GM08714 (cell line): ENCODE data around the gene SERINC2.
"Not testable (repeated sequence)": the region's sequence is repeated elsewhere in the genome, so short reads cannot be mapped to it uniquely, and the experiment has no call there.

Experiments
- H3K4me3 ChIP-seq: fragments of 200-500 bp; sonication (Bioruptor generic); 2 replicates; pipeline ENCODE4 v1.5.1; 2014; ENCODE audit warnings: mild to moderate bottlenecking, low read length, inconsistent platforms
- ZNF274 ChIP-seq: IDR thresholded peaks from 2 replicates; pipeline ENCODE4 v1.6.1; 2012; ENCODE audit warnings: mild to moderate bottlenecking, low read depth, low read length

Gene SERINC2

GRCh38 chr1:31443673-31444072 lies 30.7 kb downstream of the SERINC2 start:
- H3K4me3 ChIP-seq = no peak overlapping the region
- TF ChIP-seq ZNF274 = no peak

GRCh38 chr1:31444725-31445448 lies 31.9 kb downstream of the SERINC2 start:
- no peak for TF ChIP-seq ZNF274
- no peak overlapping the region for H3K4me3 ChIP-seq

DNA sequence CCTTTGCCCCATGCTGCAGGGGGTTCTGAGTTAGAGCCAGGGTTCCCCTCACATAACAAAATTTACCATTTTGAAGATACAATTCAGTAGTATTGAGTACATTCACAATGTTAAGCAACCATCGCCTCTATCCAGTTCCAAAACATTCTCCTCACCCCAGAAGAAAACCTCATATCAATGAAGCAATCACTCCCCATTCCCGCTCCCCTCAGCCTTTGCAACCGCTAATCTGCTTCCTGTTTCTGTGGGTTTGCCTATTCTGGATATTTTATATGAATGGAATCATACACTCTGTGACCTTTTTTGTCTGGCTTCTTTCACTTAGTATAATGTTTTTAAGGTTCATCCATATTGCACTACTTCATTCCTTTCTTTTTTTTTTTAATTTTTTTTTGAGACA lies 32.9 kb downstream of the SERINC2 start:
- TF ChIP-seq ZNF274 = no peak
- H3K4me3 ChIP-seq = no peak overlapping the region

- no peak overlapping the region for H3K4me3 ChIP-seq
- TF ChIP-seq ZNF274 = no peak
Measured at GRCh38 chr1:31447210-31447609, 34.2 kb downstream of the SERINC2 start.

DNA sequence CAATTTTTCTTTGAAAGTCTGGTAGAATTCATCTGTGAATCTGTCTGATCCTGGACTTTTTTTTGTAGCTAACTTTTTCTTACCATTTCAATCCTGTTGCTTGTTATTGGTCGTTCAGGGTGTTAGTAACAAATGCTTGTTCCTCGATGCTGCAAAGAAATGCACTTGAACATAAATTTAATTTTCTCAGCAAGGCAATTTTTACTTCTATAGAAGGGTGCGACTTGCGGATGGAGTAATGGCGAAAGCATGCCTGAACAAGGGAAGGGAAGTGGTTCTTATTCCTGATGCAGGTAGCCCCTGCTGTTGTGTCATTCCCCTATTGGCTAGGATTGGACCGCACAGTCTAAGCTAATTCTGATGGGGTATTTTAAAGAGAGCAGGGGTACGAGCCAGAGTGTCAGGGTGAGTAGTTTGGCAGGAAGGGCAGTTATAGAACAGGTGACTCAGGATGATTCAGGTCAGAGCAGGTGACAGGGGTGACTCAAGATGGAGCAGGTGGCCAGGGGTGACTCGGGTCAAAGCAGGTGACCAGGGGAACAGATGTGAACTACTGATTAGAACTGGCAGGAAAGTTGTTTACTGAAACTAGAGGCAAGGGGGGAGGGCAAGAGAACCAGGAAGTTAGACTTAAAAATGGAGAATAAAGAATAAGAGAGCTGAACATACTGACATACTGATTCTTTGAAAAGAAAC lies 40.5 kb downstream of the SERINC2 start:
- no peak overlapping the region for H3K4me3 ChIP-seq
- TF ChIP-seq ZNF274 = no peak

GRCh38 chr1:31458287-31458896 lies 45.4 kb downstream of the SERINC2 start:
- no peak for TF ChIP-seq ZNF274
- H3K4me3 ChIP-seq = no peak overlapping the region

DNA sequence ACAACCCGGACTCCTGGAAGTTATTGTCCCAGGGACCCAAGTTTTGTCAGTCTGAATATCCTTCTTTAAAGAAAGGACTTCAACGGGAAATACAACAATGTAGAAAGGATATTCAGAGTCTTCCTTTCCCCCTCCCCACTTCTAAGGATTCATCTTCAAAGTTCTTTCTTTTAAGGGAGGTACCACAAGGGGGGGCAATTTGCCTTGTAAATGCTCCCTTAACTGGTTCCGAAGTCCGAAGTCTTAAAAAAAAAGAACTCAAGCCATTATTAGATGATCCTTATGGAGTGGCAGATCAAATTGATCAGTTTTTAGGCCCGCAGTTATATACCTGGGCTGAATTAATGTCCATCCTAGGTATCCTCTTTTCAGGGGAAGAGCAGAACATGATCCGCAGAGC lies 47.0 kb downstream of the SERINC2 start:
- no peak overlapping the region for H3K4me3 ChIP-seq
- no peak for TF ChIP-seq ZNF274

GRCh38 chr1:31467005-31467674 lies 54.1 kb downstream of the SERINC2 start:
- H3K4me3 ChIP-seq = no peak overlapping the region
- TF ChIP-seq ZNF274 = no peak

GRCh38 chr1:31470794-31471315 lies 57.8 kb downstream of the SERINC2 start:
- no peak for TF ChIP-seq ZNF274
- no peak overlapping the region for H3K4me3 ChIP-seq

DNA sequence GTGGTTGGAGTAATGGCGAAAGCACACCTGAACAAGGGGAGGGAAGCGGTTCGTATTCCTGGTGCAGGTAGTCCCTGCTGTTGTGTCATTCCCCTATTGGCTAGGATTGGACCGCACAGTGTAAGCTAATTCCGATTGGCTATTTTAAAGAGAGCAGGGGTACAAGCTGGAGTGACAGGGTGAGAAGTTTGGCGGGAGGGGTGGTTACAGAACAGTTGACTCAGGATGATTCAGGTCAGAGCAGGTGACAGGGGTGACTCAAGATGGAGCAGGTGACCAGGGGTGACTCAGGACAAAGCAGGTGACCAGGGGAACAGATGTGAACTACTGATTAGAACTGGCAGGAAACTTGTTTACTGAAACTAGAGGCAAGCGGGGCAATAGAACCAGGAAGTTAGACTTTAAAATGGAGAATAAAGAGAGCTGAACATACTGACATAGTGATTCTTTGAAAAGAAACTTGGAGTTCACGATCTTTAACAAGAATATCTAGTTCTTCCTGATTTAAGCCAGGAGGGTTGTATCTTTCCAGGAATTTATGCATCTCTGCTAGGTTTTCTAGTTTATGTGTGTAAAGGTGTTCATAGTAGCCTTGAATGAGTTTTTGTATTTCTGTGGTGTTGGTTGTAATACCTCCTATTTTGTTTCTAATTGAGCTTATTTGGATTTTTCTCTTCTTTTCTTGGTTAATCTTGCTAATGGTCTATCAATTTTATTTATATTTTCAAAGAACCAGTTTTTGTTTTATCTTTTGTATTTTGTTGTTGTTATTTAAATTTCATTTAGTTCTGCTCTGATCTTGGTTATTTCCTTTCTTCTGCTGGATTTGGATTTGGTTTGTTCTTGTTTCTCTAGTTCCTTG lies 58.7 kb downstream of the SERINC2 start:
- H3K4me3 ChIP-seq = not testable (repeated sequence)

GRCh38 chr1:31472314-31472651 lies 59.3 kb downstream of the SERINC2 start:
- not testable (repeated sequence) for H3K4me3 ChIP-seq

- not testable (repeated sequence) for H3K4me3 ChIP-seq
Measured at GRCh38 chr1:31472673-31473072, 59.7 kb downstream of the SERINC2 start.

- H3K4me3 ChIP-seq = not testable (repeated sequence)
Measured at GRCh38 chr1:31473508-31473907, 60.5 kb downstream of the SERINC2 start.

DNA sequence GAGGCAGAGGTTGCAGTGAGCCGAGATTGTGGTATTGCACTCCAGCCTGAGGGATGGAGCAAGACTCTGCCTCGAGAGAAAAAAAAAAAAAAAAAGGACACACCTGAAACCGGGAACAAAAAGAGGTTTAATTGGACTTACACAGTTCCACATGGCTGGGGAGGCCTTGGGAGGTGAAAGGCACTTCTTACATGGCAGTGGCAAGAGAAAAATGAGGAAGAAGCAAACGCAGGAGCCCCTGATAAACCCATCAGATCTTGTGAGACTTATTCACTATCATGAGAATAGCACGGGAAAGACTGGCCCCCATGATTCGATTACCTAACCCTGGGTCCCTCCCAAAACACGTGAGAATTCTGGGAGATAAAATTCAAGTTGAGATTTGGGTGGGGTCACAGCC lies 61.6 kb downstream of the SERINC2 start:
- H3K4me3 ChIP-seq = not testable (repeated sequence)
